Peyer's patch (tissue), 4 donors: ENCODE results near the gene CHD5.

ENCODE experiments used
- CTCF ChIP-seq, 6 experiments: fragments of 450-650 bp in 4 of 6; fragments of 200-600 bp in 2 of 6; sonication (generic) in 1 of 6; IDR thresholded peaks; one replicate each; pipeline ENCODE4 v1.5.1; 2017 to 2019; ENCODE audit warnings: antibody characterized with exemption in 6 of 6, mild to moderate bottlenecking in 3 of 6, moderate library complexity in 1 of 6
- POLR2A ChIP-seq, 2 donors: fragments of 450-650 bp; IDR thresholded peaks; one replicate each; pipeline ENCODE4 v1.5.1; 2017; ENCODE audit warnings: antibody characterized with exemption in 2 of 2, mild to moderate bottlenecking in 2 of 2, moderate library complexity in 2 of 2

- no peak for TF ChIP-seq CTCF (IDR thresholded peaks at IDR 0.05)
- TF ChIP-seq POLR2A (IDR thresholded peaks at IDR 0.05): no peak
Observed at GRCh38 chr1:6092211-6092610, 87.9 kb downstream of the CHD5 start.
